Lower leg skin (tissue), 4 donors: ENCODE results near the gene MCCC1. TPM values are rescaled to one million over a fixed set of nuclear protein-coding genes. Genes with fewer than 3 reads are reported as not detected.
A peak's percentile ranks its signal among the peaks of the same experiment; 100 is the strongest.

Experiments
- DNase-seq, 2 donors: peaks; one replicate each; pipeline ENCODE4 v3.0.0-alpha.2; 2019; ENCODE audit warnings: low spot score in 2 of 2
- H3K4me3 ChIP-seq: fragments of 200-600 bp; sonication (generic); 2 replicates; pipeline ENCODE4 v1.5.1; 2017; ENCODE audit warnings: mild to moderate bottlenecking, low read depth; ENCODE audit not compliant: poor library complexity, severe bottlenecking
- CTCF ChIP-seq, 3 donors: fragments of 450-650 bp; IDR thresholded peaks; one replicate each; pipeline ENCODE4 v1.5.1; 2016; ENCODE audit warnings: antibody characterized with exemption in 3 of 3, mild to moderate bottlenecking in 3 of 3, moderate library complexity in 2 of 3
- POLR2A ChIP-seq, 2 donors: fragments of 450-650 bp; IDR thresholded peaks; one replicate each; pipeline ENCODE4 v1.6.1; 2016 to 2017; ENCODE audit warnings: antibody characterized with exemption in 2 of 2, mild to moderate bottlenecking in 1 of 2, moderate library complexity in 1 of 2
- WGBS, 2 donors: methylation state at CpG; one replicate each; pipeline ENCODE4 v1.1.5; 2018; 5-methylcytosine and 5-hydroxymethylcytosine counted together
- intact Hi-C: fragments of 100-400 bp; cut with DNase I; formaldehyde crosslinking; loops from one replicate; pipeline ENCODE4 v1.15.0; 2023; ENCODE audit warnings: low total_unique reads
- total RNA-seq, 4 donors: library from RNA; depleted of rRNA; stranded (reverse); fragments of >200 nt; gene quantifications; one replicate each; pipeline ENCODE4 v1.1.0, GENCODE V29; 2016

MCCC1 gene
- total RNA-seq, 4 donors from 2014 or later = 31.7 to 43.9 (median 36.9) TPM

DNA sequence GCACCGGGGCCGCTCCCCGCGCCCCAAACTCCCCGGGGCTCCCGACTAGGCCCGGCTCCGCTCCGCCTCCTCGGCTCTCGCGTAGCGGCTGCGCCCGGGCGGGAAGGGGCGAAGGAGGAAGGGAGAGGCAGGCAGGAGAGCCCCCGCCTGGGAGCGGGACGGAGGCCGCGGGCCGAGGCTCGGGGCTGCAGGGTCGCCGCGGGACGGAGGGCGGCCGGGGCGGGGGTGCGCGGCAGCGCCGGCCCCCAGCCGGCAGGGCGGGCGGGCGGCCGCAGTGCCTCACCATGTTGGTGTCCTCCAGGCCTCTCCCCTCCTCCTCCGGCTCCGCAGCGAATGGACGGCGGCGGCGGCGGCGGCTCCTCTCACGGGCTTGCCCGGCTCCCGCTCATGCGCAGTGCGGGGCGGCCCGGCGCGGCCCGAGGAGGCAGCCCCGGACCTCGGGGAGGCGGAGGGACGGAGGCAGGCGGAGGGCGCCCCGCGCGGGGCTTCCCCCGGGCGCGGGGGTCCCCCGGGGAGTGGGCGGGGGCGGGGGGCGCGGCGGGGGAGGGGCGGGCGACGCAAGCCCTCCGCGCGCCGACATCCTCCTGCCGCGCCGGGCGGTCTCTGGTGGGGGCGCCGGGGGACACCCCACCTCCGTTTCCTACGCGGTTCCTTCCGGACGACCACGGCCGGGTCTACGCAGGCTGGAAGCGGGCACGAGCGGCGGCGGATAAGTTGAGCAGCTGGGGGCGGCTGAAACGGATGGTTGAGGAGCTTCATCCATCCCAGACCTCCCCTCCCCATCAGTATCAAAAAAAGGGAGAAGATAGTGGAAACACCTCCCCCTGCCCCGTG, 118.9 kb downstream of the MCCC1 start, which contains the start of gene DCUN1D1:
Gene DCUN1D1 (minus strand): TSS at position 335 of the 834 bp plus-strand sequence. CDS start 49 bp downstream, at position 286.
- H3K4me3 ChIP-seq = peak within 1 kb of the TSS; percentile 68
- DNase-seq = peak; percentile 79 to 97
- intact Hi-C loops = no loop called here
- TF ChIP-seq POLR2A (IDR thresholded peaks at IDR 0.05) (no peak), CTCF (IDR thresholded peaks at IDR 0.05) (no peak)
- 0 to 1% methylated on average over 11 to 13 of the region's 106 CpGs for WGBS, 2 donors

DNA sequence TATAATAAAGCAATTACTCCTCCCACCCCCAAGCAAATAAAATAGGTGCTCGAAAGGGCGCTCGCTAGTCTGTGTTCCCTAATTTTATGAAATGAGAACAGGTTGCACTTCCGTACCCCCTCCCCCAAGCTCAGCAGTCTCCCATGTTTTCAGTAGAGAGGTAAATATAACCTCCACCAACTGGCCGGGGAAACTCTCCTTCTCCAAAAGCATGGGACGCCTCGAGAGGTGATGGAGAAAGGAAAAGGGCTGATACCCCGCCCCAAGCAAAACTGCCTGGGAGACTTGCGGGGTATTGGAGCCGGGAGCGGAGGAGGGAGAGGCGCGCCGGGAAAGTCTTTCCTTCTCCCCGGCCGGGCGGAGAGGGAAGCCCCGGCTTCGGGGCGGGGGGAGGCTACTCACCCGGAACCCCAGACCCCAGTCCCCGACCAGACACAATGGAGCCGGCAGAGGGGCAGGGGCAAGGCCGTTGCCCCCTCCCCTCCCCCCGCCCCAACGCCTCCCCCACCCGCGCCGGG, 119.6 kb downstream of the MCCC1 start:
- H3K4me3 ChIP-seq = peak overlapping the region; percentile 68
- DNase-seq = peak in 1 of 2 donors; percentile 87
- 0% methylated on average over 11 to 23 of the region's 29 CpGs for WGBS, 2 donors
- intact Hi-C loops = no loop called here
- no peak for TF ChIP-seq POLR2A (IDR thresholded peaks at IDR 0.05)
- no peak for TF ChIP-seq CTCF (IDR thresholded peaks at IDR 0.05)

- TF ChIP-seq CTCF (IDR thresholded peaks at IDR 0.05) = no peak
- no peak for TF ChIP-seq POLR2A (IDR thresholded peaks at IDR 0.05)
- 3% methylated on average over 10 of the region's 10 CpGs for WGBS, 2 donors
- no peak for DNase-seq
- intact Hi-C loops = no loop called here
- peak overlapping the region; percentile 68 for H3K4me3 ChIP-seq
Measured at GRCh38 chr3:182979103-182979673, 120.1 kb downstream of the MCCC1 start.

GRCh38 chr3:182978387-182978786, 120.9 kb downstream of the MCCC1 start:
- 76 to 78% methylated on average over 5 of the region's 5 CpGs for WGBS, 2 donors
- H3K4me3 ChIP-seq = no peak overlapping the region
- intact Hi-C loops = no loop called here
- DNase-seq = no peak
- TF ChIP-seq CTCF (IDR thresholded peaks at IDR 0.05) = no peak
- no peak for TF ChIP-seq POLR2A (IDR thresholded peaks at IDR 0.05)

GRCh38 chr3:182973047-182973446, 126.2 kb downstream of the MCCC1 start:
- intact Hi-C loops = no loop called here
- 97% methylated on average over 5 of the region's 5 CpGs for WGBS, 2 donors
- TF ChIP-seq CTCF (IDR thresholded peaks at IDR 0.05) (no peak), POLR2A (IDR thresholded peaks at IDR 0.05) (no peak)
- no peak overlapping the region for H3K4me3 ChIP-seq
- no peak for DNase-seq
